Fibroblast of skin of right quadriceps (primary cell): Measurements from ENCODE around the gene RAP2A.

Source experiments
- DNase-seq: peaks from one replicate; pipeline ENCODE4 v3.0.0-alpha.2; 2013

RAP2A gene

DNA sequence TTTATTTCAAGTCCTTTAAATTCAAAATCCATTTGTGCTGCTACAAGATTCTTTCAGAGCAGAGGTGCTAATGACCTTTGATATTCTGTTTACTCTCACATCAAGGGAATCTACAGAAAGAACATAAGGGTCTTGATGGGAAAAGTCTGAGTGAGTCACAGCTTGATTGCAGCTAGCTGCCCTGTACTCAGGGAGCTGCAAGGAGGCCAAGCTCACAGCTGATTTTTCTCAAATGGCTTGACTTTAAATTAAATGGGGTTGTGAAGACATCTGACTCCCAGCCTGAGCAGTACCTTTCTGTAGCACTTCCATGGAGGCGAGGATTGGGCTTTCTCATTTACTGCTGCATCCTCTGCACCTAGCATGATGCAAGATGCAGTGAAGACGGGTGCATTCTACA, 62.5 kb downstream of the RAP2A start:
- no peak for DNase-seq

GRCh38 chr13:97497400-97497799, 63.4 kb downstream of the RAP2A start:
- peak; percentile 6 for DNase-seq

DNA sequence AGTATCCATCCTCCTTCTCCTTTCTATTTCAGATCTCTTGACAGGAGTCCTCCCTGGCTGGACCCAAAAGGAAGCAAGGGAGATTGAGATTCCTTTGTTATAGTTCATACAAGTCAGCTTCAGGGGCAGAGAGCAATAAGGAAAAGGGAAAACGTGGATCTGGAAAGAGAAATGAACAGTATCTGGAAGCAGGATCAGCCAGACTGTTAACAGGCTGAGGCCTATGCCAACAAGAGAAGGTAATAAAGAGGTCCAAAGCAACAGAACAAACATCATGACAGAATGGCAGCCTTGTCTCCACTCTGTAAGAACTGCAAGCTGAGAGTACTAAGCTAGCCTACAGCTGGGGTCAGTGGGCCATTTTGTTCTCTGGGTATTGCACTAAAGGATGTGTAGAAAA, 64.5 kb downstream of the RAP2A start:
- no peak for DNase-seq

DNA sequence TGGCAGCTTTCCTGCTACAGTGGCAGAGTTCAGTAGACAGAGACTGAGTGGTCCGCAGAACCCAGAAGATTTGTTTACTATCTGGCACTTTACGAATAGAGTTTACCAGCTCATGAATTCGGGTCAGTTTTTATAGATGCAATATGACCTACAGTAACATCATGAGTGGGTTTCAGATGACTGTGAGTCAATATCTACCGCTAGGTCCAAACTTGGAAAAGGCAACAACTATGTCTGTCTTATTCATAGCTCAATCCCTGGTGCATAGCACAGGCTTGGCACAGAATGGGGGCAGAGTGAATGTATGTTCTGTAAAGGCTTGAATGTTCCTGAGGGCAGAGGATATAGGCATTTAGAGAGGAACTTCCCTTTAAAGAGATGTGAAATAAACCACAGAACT, 65.2 kb downstream of the RAP2A start:
- DNase-seq = no peak

DNA sequence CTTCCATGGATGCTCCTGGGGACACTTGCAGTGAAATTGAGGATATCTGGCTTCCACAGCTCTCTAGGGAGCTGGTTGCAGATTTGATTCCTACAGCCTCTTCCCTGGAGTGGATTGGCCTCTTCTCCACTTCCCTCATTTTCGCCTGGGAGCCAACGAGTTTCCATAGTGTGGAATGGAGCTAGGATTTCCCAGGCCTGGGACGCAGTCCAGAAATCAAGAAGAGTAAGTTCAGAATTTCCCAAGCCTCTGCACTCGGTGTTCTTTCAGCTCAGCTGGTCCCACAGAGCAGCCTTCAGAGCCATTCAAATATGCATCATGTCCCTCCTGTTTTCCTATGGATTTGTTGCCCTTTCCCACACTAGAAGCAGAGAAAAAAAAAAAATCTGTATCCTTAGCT, 68.2 kb downstream of the RAP2A start:
- peak; percentile 13 for DNase-seq

DNA sequence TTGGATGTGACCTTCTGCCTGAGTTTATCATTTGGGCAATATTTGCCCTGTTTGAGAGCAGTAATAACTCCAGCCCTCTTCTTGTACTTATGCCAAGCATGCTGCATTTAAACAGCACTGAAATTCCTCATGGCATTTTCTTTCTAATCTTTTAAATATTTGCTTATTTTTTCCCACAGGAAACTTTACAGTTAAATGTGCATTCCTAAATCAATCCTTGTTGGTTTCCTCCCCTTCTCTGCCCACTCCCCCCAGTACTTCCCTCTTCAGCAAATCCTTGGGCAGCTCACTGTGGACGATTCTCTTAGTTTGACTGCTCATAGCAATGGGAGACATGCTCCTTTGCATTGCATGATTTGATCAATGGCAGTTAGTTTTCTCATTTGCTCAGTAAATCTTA, 68.7 kb downstream of the RAP2A start:
- peak; percentile 2 for DNase-seq

GRCh38 chr13:97505017-97505416, 71.0 kb downstream of the RAP2A start:
- no peak for DNase-seq

GRCh38 chr13:97506511-97506910, 72.5 kb downstream of the RAP2A start:
- peak; percentile 76 for DNase-seq

DNA sequence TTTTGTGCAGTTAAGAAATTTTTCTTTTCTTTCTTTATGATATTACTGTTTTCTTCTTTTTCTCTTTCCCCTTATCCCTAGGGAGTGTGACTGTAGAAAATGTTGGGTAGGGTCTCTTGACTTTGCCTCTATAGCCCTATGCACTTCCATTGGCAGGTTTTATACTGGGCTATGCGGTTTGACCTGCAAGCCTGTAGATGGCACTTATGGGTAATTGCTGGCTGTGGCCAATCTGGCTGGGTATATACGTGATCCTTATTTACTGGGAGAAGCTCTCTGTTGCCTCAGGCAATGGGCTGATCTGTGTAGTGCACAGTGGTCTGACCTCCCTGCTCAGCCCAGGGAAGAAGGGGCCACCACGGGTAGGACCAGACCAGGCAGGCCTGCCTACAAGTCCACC, 78.8 kb downstream of the RAP2A start:
- DNase-seq = no peak

- no peak for DNase-seq
Measured at GRCh38 chr13:97515643-97516042, 81.7 kb downstream of the RAP2A start.

DNA sequence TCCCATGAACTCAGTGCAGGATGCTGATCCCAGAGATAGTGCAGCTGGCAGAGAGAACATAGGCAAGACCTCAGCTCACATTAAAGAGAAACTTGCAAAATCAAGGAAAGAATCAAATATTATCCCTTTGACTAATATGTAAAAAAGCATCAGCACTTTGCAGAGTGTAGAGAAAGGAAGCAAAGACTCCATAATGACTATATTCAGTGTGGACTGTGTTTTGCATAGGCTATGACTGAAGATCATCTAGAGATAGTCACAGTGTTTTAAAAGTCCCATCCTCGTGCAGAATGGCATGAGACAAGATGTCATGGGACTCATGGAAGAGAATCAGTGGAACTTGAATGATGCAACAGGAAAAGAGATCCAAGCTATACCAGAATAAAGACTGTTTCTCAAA, 84.0 kb downstream of the RAP2A start:
- DNase-seq = no peak
